Esophagus muscularis mucosa (tissue), 4 donors: ENCODE measurements around the gene AP1S3.

Experiments
- EP300 ChIP-seq: sonication (generic); formaldehyde crosslinking; IDR thresholded peaks from one replicate; pipeline ENCODE4 v1.6.1; 2017; ENCODE audit warnings: antibody characterized with exemption
- POLR2A ChIP-seq: fragments of 450-650 bp; IDR thresholded peaks from one replicate; pipeline ENCODE4 v1.6.1; 2017; ENCODE audit warnings: antibody characterized with exemption, moderate library complexity, mild to moderate bottlenecking, low read depth
- TF ChIP-seq, protein P1 (sequence below), 3 experiments: fragments of 200-600 bp in 2 of 3; fragments of 450-650 bp in 1 of 3; sonication (generic) in 2 of 3; IDR thresholded peaks; one replicate each; pipeline ENCODE4 v1.5.1; 2017 to 2019; ENCODE audit warnings: antibody characterized with exemption in 3 of 3, mild to moderate bottlenecking in 2 of 3, moderate library complexity in 1 of 3

DNA sequence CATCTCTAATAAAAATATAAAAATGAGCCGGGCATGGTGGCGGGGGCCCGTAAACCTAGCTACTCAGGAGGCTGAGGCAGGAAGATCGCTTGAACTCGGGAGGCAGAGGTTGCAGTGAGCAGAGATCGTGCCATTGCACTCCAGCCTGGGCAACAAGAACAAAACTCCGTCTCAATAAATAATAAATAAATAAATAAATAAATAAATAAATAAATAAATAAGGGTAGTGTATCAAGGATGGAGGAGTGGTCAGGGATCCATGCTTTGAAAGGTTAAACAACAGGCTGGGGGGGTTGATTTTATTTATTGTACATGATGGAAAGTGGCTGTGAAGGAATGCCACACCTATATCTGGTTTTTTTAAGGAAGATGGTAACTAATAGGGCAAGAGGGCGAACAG lies 63.2 kb downstream of the AP1S3 start:
- TF ChIP-seq, protein P1, sequence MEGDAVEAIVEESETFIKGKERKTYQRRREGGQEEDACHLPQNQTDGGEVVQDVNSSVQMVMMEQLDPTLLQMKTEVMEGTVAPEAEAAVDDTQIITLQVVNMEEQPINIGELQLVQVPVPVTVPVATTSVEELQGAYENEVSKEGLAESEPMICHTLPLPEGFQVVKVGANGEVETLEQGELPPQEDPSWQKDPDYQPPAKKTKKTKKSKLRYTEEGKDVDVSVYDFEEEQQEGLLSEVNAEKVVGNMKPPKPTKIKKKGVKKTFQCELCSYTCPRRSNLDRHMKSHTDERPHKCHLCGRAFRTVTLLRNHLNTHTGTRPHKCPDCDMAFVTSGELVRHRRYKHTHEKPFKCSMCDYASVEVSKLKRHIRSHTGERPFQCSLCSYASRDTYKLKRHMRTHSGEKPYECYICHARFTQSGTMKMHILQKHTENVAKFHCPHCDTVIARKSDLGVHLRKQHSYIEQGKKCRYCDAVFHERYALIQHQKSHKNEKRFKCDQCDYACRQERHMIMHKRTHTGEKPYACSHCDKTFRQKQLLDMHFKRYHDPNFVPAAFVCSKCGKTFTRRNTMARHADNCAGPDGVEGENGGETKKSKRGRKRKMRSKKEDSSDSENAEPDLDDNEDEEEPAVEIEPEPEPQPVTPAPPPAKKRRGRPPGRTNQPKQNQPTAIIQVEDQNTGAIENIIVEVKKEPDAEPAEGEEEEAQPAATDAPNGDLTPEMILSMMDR (IDR thresholded peaks at IDR 0.05) = no peak
- TF ChIP-seq EP300 = no peak
- TF ChIP-seq POLR2A = no peak
